ENCODE results near the gene ONECUT3. TPM values are rescaled to one million over a fixed set of nuclear protein-coding genes. Genes with fewer than 3 reads are reported as not detected.
A peak's percentile ranks its signal among the peaks of the same experiment; 100 is the strongest.

ONECUT3 gene
- total RNA-seq, 6 experiments from 2014 or later, result not detected

GRCh38 chr19:1754636-1755466 is 1.5 kb downstream of the ONECUT3 start:
- peak in 1 of 4 donors; percentile 26 for ATAC-seq
- no peak overlapping the region for H3K4me3 ChIP-seq

GRCh38 chr19:1755467-1756171 is 2.3 kb downstream of the ONECUT3 start:
- Histone ChIP-seq H3K36me3 (no peaks in the 10 kb centered on the region), H3K27me3 (peaks cover 5 to 63% of the 10 kb centered on the region in 2 donors), H3K4me3 (no peak overlapping the region), H3K27ac (no peak overlapping the region), H3K9me3 (no peaks in the 10 kb centered on the region), H3K4me1 (peaks cover 0 to 7% (median 0%) of the 10 kb centered on the region in 4 donors)
- no peak for TF ChIP-seq CTCF (IDR thresholded peaks at IDR 0.05)
- no peak for TF ChIP-seq POLR2A (IDR thresholded peaks at IDR 0.05)
- 6% methylated on average over 12 of the region's 43 CpGs for WGBS (ENCODE audit: insufficient coverage, low coverage, low lambda C conversion rate, missing lambda C conversion rate)
- ATAC-seq, result no peak
- no peak for DNase-seq
- intact Hi-C loops (cut with DNase I), result no loop called here

More at GRCh38 chr19:1754636-1755466, 1.5 kb downstream of the ONECUT3 start:
- intact Hi-C loops (cut with DNase I), result no loop called here
- no peak for DNase-seq
- H3K9me3 ChIP-seq, result no peaks in the 10 kb centered on the region
- peaks cover 5 to 69% of the 10 kb centered on the region in 2 donors for H3K27me3 ChIP-seq
- H3K36me3 ChIP-seq, result no peaks in the 10 kb centered on the region
- H3K27ac ChIP-seq, result no peak overlapping the region
- no peak for TF ChIP-seq CTCF (IDR thresholded peaks at IDR 0.05)
- TF ChIP-seq POLR2A (IDR thresholded peaks at IDR 0.05), result no peak
- peaks cover 0 to 7% (median 0%) of the 10 kb centered on the region in 4 donors for H3K4me1 ChIP-seq
- 0% methylated on average over 20 of the region's 80 CpGs for WGBS (ENCODE audit: insufficient coverage, low coverage, low lambda C conversion rate, missing lambda C conversion rate)

DNA sequence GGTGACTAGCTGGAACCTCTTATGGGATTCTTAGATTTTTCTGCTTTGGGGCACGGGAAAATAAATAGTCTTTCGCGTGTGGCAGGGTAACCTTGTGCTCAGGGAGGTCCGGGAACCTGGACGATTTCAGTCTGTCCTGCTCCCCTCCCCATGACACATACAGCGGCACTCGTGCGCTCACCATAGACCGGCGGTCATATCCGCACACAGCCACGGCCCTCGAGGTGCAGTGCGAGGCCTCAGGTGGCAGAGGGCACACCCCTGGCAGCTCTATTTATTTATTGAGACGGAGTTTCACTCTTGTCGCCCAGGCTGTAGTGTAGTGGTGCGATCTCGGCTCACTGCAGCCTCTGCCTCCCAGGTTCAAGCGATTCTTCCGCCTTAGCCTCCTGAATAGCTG is 3.0 kb downstream of the ONECUT3 start:
- no peak overlapping the region for H3K4me3 ChIP-seq
- 5% methylated on average over 11 of the region's 20 CpGs for WGBS (ENCODE audit: insufficient coverage, low coverage, low lambda C conversion rate, missing lambda C conversion rate)
- no peaks in the 10 kb centered on the region for H3K9me3 ChIP-seq
- H3K27me3 ChIP-seq, result peaks cover 5 to 58% of the 10 kb centered on the region in 2 donors
- TF ChIP-seq CTCF (IDR thresholded peaks at IDR 0.05) (no peak), POLR2A (IDR thresholded peaks at IDR 0.05) (no peak)
- DNase-seq (no peak), ATAC-seq (no peak)
- peaks cover 0 to 7% (median 0%) of the 10 kb centered on the region in 4 donors for H3K4me1 ChIP-seq
- intact Hi-C loops (cut with DNase I), result no loop called here
- no peaks in the 10 kb centered on the region for H3K36me3 ChIP-seq
- H3K27ac ChIP-seq, result no peak overlapping the region

GRCh38 chr19:1756705-1757465 is 3.6 kb downstream of the ONECUT3 start:
- intact Hi-C loops (cut with DNase I), result no loop called here
- Histone ChIP-seq H3K36me3 (no peaks in the 10 kb centered on the region), H3K4me3 (no peak overlapping the region), H3K9me3 (no peaks in the 10 kb centered on the region), H3K27ac (no peak overlapping the region), H3K27me3 (peaks cover 7 to 60% of the 10 kb centered on the region in 2 donors), H3K4me1 (peaks cover 0 to 7% (median 0%) of the 10 kb centered on the region in 4 donors)
- DNase-seq (no peak), ATAC-seq (no peak)
- TF ChIP-seq POLR2A (IDR thresholded peaks at IDR 0.05) (no peak), CTCF (IDR thresholded peaks at IDR 0.05) (no peak)
- 11% methylated on average over 8 of the region's 29 CpGs for WGBS (ENCODE audit: insufficient coverage, low coverage, low lambda C conversion rate, missing lambda C conversion rate)
